ENCODE results near the gene SLC1A3.

The SLC1A3 gene

DNA sequence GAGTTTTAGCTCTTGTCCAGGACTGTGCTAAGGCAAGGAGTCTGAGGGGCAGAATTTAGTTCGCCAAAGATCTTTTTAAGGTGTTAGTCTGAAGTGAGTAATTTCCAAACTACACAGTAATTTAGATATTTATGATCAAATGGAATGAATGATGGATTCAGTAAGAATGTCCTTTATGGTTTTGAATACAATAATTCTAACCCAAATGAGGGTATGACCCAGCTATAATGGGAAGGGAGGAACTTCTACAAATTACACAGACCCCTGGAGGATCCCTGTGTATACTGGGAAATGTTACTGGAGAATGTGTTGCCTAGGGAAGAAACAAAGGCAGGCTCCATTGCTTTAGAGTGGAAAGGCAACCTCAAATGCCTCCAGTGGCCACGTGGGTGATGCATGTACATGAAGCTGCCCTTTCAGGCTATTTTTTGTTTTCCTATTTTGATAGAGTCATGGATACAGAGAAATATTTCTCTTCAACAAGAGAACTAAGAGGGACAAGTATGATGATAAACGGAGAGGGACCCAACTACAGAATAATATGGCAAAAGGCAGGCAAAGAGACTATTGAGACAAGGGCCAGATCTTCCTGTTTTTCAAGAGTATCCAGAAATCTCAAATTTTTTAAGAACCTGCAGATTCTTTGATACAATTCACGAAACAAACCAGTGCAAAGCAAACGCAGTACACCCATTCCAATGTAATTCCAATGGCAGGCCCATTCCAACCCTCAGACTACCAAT, 25.4 kb downstream of the SLC1A3 start:
- H3K4me1 ChIP-seq (ENCODE audit: insufficient read depth, insufficient read length) = no peaks in the 10 kb centered on the region
- H3K4me3 ChIP-seq (ENCODE audit: insufficient read length, low read depth) = no peak overlapping the region
- no peak overlapping the region for H3K9ac ChIP-seq (ENCODE audit: insufficient read length, low read depth)
- no peaks in the 10 kb centered on the region for H3K9me3 ChIP-seq (ENCODE audit: insufficient read depth, low read length)
- no peaks in the 10 kb centered on the region for H3K27me3 ChIP-seq (ENCODE audit: insufficient read depth, insufficient read length)
- TF ChIP-seq SUZ12 (IDR thresholded peaks at IDR 0.05; ENCODE audit: extremely low read depth, insufficient read depth, insufficient read length) (no peak), ZNF274 (IDR thresholded peaks at IDR 0.05; ENCODE audit: low read depth, low read length) (no peak), YY1 (IDR thresholded peaks at IDR 0.05; ENCODE audit: insufficient read depth, insufficient read length) (no peak)
- peaks cover 56% of the 10 kb centered on the region for H3K36me3 ChIP-seq (ENCODE audit: insufficient read depth, insufficient read length, low read length)
- no peak for DNase-seq (ENCODE audit: low read depth, low spot score)

- DNase-seq (ENCODE audit: low read depth, low spot score) = no peak
- H3K27me3 ChIP-seq (ENCODE audit: insufficient read depth, insufficient read length) = no peaks in the 10 kb centered on the region
- TF ChIP-seq SUZ12 (IDR thresholded peaks at IDR 0.05; ENCODE audit: extremely low read depth, insufficient read depth, insufficient read length) (no peak), ZNF274 (IDR thresholded peaks at IDR 0.05; ENCODE audit: low read depth, low read length) (no peak), YY1 (IDR thresholded peaks at IDR 0.05; ENCODE audit: insufficient read depth, insufficient read length) (no peak)
- H3K4me3 ChIP-seq (ENCODE audit: insufficient read length, low read depth) = no peak overlapping the region
- no peak overlapping the region for H3K9ac ChIP-seq (ENCODE audit: insufficient read length, low read depth)
- H3K36me3 ChIP-seq (ENCODE audit: insufficient read depth, insufficient read length, low read length) = peaks cover 62% of the 10 kb centered on the region
- no peaks in the 10 kb centered on the region for H3K4me1 ChIP-seq (ENCODE audit: insufficient read depth, insufficient read length)
- no peaks in the 10 kb centered on the region for H3K9me3 ChIP-seq (ENCODE audit: insufficient read depth, low read length)
These were observed 25.9 kb downstream of the SLC1A3 start for GRCh38 chr5:36632363-36632664.

DNA sequence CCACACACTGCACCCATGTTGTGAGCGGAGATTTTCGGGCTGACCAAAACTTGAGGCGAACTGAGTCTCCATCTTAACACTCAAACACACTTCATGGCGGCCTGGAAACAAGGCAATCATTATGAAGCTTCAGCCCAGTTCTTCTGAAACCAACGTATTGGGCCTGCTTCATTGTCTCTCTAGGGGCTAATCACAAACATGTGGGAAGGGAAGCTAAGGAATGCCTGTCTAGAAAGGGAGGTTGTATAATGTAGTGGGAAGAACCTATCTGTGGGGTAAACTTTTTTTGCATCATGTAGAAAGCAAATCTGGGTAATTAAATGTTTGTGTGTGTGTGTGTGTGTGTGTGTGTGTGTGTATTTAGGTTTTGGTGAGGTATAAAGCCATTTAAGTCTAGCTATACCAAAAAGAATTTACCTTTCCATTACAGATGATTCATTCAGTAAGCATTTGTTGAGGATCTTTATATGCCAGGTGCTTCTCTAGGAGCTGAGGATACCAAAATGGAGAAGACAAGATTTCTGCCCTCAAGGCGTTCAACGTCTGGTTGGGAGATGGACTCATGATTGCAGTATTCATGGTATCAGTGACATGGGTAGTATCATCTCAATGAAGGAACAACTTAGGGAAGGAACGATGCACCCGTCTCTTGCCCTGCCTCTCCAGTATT, 29.4 kb downstream of the SLC1A3 start:
- TF ChIP-seq ZNF274 (IDR thresholded peaks at IDR 0.05; ENCODE audit: low read depth, low read length) (no peak), YY1 (IDR thresholded peaks at IDR 0.05; ENCODE audit: insufficient read depth, insufficient read length) (no peak), SUZ12 (IDR thresholded peaks at IDR 0.05; ENCODE audit: extremely low read depth, insufficient read depth, insufficient read length) (no peak)
- Histone ChIP-seq H3K27me3 (ENCODE audit: insufficient read depth, insufficient read length) (no peaks in the 10 kb centered on the region), H3K9ac (ENCODE audit: insufficient read length, low read depth) (no peak overlapping the region), H3K9me3 (ENCODE audit: insufficient read depth, low read length) (no peaks in the 10 kb centered on the region), H3K4me3 (ENCODE audit: insufficient read length, low read depth) (no peak overlapping the region), H3K4me1 (ENCODE audit: insufficient read depth, insufficient read length) (no peaks in the 10 kb centered on the region), H3K36me3 (ENCODE audit: insufficient read depth, insufficient read length, low read length) (peaks cover 54% of the 10 kb centered on the region)
- no peak for DNase-seq (ENCODE audit: low read depth, low spot score)

GRCh38 chr5:36637101-36637500, 30.7 kb downstream of the SLC1A3 start:
- TF ChIP-seq ZNF274 (IDR thresholded peaks at IDR 0.05; ENCODE audit: low read depth, low read length) = no peak
- TF ChIP-seq YY1 (IDR thresholded peaks at IDR 0.05; ENCODE audit: insufficient read depth, insufficient read length) = no peak
- Histone ChIP-seq H3K9ac (ENCODE audit: insufficient read length, low read depth) (no peak overlapping the region), H3K27me3 (ENCODE audit: insufficient read depth, insufficient read length) (no peaks in the 10 kb centered on the region), H3K4me3 (ENCODE audit: insufficient read length, low read depth) (no peak overlapping the region), H3K36me3 (ENCODE audit: insufficient read depth, insufficient read length, low read length) (peaks cover 43% of the 10 kb centered on the region), H3K9me3 (ENCODE audit: insufficient read depth, low read length) (no peaks in the 10 kb centered on the region), H3K4me1 (ENCODE audit: insufficient read depth, insufficient read length) (no peaks in the 10 kb centered on the region)
- no peak for DNase-seq (ENCODE audit: low read depth, low spot score)

DNA sequence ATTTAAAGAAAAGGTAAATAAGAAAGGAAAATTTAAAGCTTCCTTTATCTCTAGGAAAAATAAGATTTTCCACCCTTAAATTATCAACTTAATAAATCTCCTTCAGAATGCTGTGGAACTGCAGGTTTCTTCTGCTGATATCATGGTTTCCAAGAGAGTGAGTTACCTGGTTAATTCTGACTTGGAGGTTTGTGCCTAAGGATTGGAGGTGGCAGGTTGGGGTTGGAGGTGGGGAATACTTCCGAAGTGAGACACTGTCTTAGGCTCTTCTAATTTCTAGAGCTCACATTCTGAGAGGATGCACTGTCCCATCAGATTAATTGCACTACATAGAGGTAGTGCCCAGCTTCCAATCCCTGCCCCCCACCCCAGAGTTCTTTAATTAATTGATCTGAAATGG, 31.1 kb downstream of the SLC1A3 start:
- Histone ChIP-seq H3K4me1 (ENCODE audit: insufficient read depth, insufficient read length) (no peaks in the 10 kb centered on the region), H3K9me3 (ENCODE audit: insufficient read depth, low read length) (no peaks in the 10 kb centered on the region), H3K4me3 (ENCODE audit: insufficient read length, low read depth) (no peak overlapping the region), H3K36me3 (ENCODE audit: insufficient read depth, insufficient read length, low read length) (peaks cover 41% of the 10 kb centered on the region), H3K9ac (ENCODE audit: insufficient read length, low read depth) (no peak overlapping the region), H3K27me3 (ENCODE audit: insufficient read depth, insufficient read length) (no peaks in the 10 kb centered on the region)
- no peak for TF ChIP-seq YY1 (IDR thresholded peaks at IDR 0.05; ENCODE audit: insufficient read depth, insufficient read length)
- TF ChIP-seq SUZ12 (IDR thresholded peaks at IDR 0.05; ENCODE audit: extremely low read depth, insufficient read depth, insufficient read length) = no peak
- no peak for TF ChIP-seq ZNF274 (IDR thresholded peaks at IDR 0.05; ENCODE audit: low read depth, low read length)
- no peak for DNase-seq (ENCODE audit: low read depth, low spot score)

- Histone ChIP-seq H3K9me3 (ENCODE audit: insufficient read depth, low read length) (no peaks in the 10 kb centered on the region), H3K4me1 (ENCODE audit: insufficient read depth, insufficient read length) (no peaks in the 10 kb centered on the region), H3K27me3 (ENCODE audit: insufficient read depth, insufficient read length) (no peaks in the 10 kb centered on the region), H3K9ac (ENCODE audit: insufficient read length, low read depth) (no peak overlapping the region), H3K4me3 (ENCODE audit: insufficient read length, low read depth) (no peak overlapping the region), H3K36me3 (ENCODE audit: insufficient read depth, insufficient read length, low read length) (peaks cover 37% of the 10 kb centered on the region)
- TF ChIP-seq YY1 (IDR thresholded peaks at IDR 0.05; ENCODE audit: insufficient read depth, insufficient read length) (no peak), SUZ12 (IDR thresholded peaks at IDR 0.05; ENCODE audit: extremely low read depth, insufficient read depth, insufficient read length) (no peak), ZNF274 (IDR thresholded peaks at IDR 0.05; ENCODE audit: low read depth, low read length) (no peak)
- no peak for DNase-seq (ENCODE audit: low read depth, low spot score)
These were observed 31.6 kb downstream of the SLC1A3 start for GRCh38 chr5:36638056-36638455.

GRCh38 chr5:36640949-36641348, 34.5 kb downstream of the SLC1A3 start:
- DNase-seq (ENCODE audit: low read depth, low spot score) = no peak
- H3K36me3 ChIP-seq (ENCODE audit: insufficient read depth, insufficient read length, low read length) = peaks cover 27% of the 10 kb centered on the region

More at GRCh38 chr5:36640949-36641348, 34.5 kb downstream of the SLC1A3 start:
- H3K9me3 ChIP-seq (ENCODE audit: insufficient read depth, low read length) = no peaks in the 10 kb centered on the region
- no peak overlapping the region for H3K9ac ChIP-seq (ENCODE audit: insufficient read length, low read depth)
- no peaks in the 10 kb centered on the region for H3K27me3 ChIP-seq (ENCODE audit: insufficient read depth, insufficient read length)
- no peak overlapping the region for H3K4me3 ChIP-seq (ENCODE audit: insufficient read length, low read depth)
- TF ChIP-seq YY1 (IDR thresholded peaks at IDR 0.05; ENCODE audit: insufficient read depth, insufficient read length) (no peak), ZNF274 (IDR thresholded peaks at IDR 0.05; ENCODE audit: low read depth, low read length) (no peak), SUZ12 (IDR thresholded peaks at IDR 0.05; ENCODE audit: extremely low read depth, insufficient read depth, insufficient read length) (no peak)
- H3K4me1 ChIP-seq (ENCODE audit: insufficient read depth, insufficient read length) = no peaks in the 10 kb centered on the region
